Ovary (tissue), 9 donors: Measurements from ENCODE around the gene TRAF5. TPM values are rescaled to one million over a fixed set of nuclear protein-coding genes. Genes with fewer than 3 reads are reported as not detected.

Experiments used
- DNase-seq, 5 donors: peaks; one replicate each; pipeline ENCODE4 v3.0.0-alpha.2; 2019 to 2020
- H3K27ac ChIP-seq, 2 donors: fragments of 200-600 bp; one replicate each; pipeline versions ENCODE4 v1.5.1 to v1.8.0; 2019 to 2022
- H3K27me3 ChIP-seq: fragments of 200-600 bp; one replicate; pipeline ENCODE4 v1.8.0; 2022
- H3K36me3 ChIP-seq: fragments of 200-600 bp; sonication (generic); one replicate; pipeline ENCODE4 v1.5.1; 2019
- H3K4me1 ChIP-seq: one replicate; pipeline ENCODE4 v1.8.1; 2013; ENCODE audit warnings: mild to moderate bottlenecking, moderate library complexity; ENCODE audit not compliant: insufficient read depth
- H3K4me3 ChIP-seq: fragments of 200-600 bp; sonication (generic); one replicate; pipeline ENCODE4 v1.5.1; 2017
- H3K9me3 ChIP-seq, 2 donors: fragments of 200-600 bp in 1 of 2; sonication (generic) in 1 of 2; one replicate each; pipeline versions ENCODE4 v1.5.1 to v1.8.1; 2013 to 2019; ENCODE audit warnings: mild to moderate bottlenecking in 1 of 2, moderate library complexity in 1 of 2
- EP300 ChIP-seq: sonication (generic); formaldehyde crosslinking; IDR thresholded peaks from one replicate; pipeline ENCODE4 v1.6.1; 2017; ENCODE audit warnings: antibody characterized with exemption
- POLR2A ChIP-seq: fragments of 450-650 bp; IDR thresholded peaks from one replicate; pipeline ENCODE4 v1.6.1; 2017; ENCODE audit warnings: antibody characterized with exemption, mild to moderate bottlenecking, moderate library complexity
- WGBS, 3 donors: extraction: QIAGEN DNeasy Blood & Tissue Kit in 1 of 3; methylation state at CpG; one replicate each; pipeline versions ENCODE4 v1.1.5 to v1.1.7; 2013 to 2017; 5-methylcytosine and 5-hydroxymethylcytosine counted together
- intact Hi-C, 4 donors: fragments of 100-400 bp; cut with DNase I; formaldehyde crosslinking; loops; one replicate each; pipeline versions ENCODE4 v1.11.0 to v1.15.1; 2022 to 2023
- polyA plus RNA-seq, 2 donors: library from polyadenylated mRNA; stranded (reverse); fragments of 200-250 nt in 1 of 2; fragments of 350-450 nt in 1 of 2; fragmentation: Illumina TruSeq in 1 of 2; extraction: RNeasy Lipid Tissue Mini Kit (QIAGEN cat#74804) in 1 of 2; gene quantifications; one replicate each; pipeline ENCODE4 v1.2.3, GENCODE V29; 2013 to 2014
- total RNA-seq, 7 donors: library from RNA; depleted of rRNA in 2 of 7; stranded (reverse); fragments of >200 nt in 2 of 7; fragmentation: NEBNext Ultra II Directional in 3 of 7; extraction: Animal tissue kit (Norgen Biotek cat#: 25700) in 3 of 7; gene quantifications; one replicate each; pipeline versions ENCODE4 v1.1.0 to v1.2.4, GENCODE V29; 2016 to 2023
- TF ChIP-seq, protein P1 (sequence below), 3 donors: fragments of 450-650 bp in 2 of 3; fragments of 200-600 bp in 1 of 3; IDR thresholded peaks; one replicate each; pipeline versions ENCODE4 v1.5.1 to v1.8.0; 2016 to 2022; ENCODE audit warnings: antibody characterized with exemption in 3 of 3, mild to moderate bottlenecking in 1 of 3
- donor health status: DM: no; HTN: no; CAD: no; lungs with moderate emphysema.
- donor health status: DM: no; HTN: no; CAD: no.
- donor health status: Bipolar disorder and iron deficiency.
- donor health status: DM: yes; HTN: yes; CAD: no.
- donor health status: DM: no; HTN: no; CAD: no.
- donor health status: DM: yes; HTN: yes; CAD: no.

TRAF5 gene
- total and polyA plus RNA-seq, 9 donors, result 6.1 to 23.2 (median 13.6) TPM

DNA sequence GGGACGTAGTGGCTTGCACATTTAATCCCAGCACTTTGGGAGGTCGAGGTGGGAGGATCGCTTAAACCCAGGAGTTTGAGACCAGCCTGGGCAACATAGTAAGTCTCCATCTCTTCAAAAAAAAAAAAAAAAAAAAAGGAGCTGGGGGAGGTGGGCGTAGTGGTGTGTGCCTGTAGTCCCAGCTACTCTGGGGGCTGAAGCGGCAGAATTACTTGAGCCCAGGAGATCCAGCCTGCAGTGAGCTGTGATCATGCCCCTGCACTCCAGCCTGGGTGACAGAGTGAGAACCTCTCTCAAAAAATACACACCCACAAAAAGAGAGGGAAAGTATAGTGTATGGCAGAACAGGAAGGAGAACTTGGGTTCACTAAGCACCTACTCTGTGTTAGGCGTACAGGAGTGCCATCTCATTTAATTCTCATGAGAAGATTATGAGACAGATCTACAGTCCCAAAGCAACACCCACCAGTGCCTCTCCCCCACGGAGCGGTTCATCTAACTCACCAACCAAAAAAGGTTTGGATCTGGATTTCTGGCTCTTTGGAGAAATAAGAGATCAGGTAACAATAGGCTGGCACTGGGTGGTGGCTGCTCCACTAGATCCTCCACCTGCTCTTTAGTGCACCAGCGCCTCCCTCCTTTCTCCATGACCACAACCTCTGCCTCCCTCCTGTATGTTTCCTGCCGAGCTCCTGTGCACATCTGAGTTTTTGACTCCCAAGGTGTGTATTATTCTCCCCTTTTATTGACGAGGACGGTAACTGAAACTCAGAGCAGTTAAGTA lies 1.4 kb upstream of the TRAF5 start:
- TF ChIP-seq EP300 (no peak), POLR2A (no peak)
- TF ChIP-seq, protein P1, sequence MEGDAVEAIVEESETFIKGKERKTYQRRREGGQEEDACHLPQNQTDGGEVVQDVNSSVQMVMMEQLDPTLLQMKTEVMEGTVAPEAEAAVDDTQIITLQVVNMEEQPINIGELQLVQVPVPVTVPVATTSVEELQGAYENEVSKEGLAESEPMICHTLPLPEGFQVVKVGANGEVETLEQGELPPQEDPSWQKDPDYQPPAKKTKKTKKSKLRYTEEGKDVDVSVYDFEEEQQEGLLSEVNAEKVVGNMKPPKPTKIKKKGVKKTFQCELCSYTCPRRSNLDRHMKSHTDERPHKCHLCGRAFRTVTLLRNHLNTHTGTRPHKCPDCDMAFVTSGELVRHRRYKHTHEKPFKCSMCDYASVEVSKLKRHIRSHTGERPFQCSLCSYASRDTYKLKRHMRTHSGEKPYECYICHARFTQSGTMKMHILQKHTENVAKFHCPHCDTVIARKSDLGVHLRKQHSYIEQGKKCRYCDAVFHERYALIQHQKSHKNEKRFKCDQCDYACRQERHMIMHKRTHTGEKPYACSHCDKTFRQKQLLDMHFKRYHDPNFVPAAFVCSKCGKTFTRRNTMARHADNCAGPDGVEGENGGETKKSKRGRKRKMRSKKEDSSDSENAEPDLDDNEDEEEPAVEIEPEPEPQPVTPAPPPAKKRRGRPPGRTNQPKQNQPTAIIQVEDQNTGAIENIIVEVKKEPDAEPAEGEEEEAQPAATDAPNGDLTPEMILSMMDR (IDR thresholded peaks at IDR 0.05), result no peak
- intact Hi-C loops, result loop anchor here in 2 of 4 donors (5.0 to 10.0 kb wide), 2 partner anchors 52 to 330 kb away; no protein-coding TSS in a partner anchor
- no peak overlapping the region for H3K27ac ChIP-seq
- H3K9me3 ChIP-seq, result no peaks in the 10 kb centered on the region
- no peak overlapping the region for H3K4me3 ChIP-seq
- WGBS, 3 donors, result 79 to 85% (median 85%) methylated on average over 12 of the region's 12 CpGs
- peaks cover 9% of the 10 kb centered on the region for H3K4me1 ChIP-seq
- DNase-seq, result no peak
- no peaks in the 10 kb centered on the region for H3K36me3 ChIP-seq
- H3K27me3 ChIP-seq, result no peaks in the 10 kb centered on the region

DNA sequence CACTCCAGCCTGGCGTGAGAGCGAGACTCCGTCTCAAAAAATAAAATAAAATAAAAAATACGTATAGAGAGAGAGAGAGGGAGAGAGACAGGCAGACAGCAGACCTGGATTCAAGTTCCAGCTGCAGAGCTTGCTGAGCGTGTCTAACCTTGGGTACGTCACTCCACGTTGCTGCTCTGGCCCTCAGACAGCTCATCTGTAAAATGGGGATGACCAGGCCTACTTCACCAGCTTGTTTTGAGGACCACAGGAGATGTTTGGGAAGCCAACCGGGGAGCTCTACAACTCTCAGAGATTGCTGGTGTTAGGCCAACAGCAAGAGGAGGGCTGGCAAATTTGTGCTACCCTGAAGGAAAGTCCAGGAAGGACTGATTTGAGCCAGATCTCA lies 499 bp upstream of the TRAF5 start:
- no peak for TF ChIP-seq EP300
- TF ChIP-seq, protein P1 (IDR thresholded peaks at IDR 0.05), result no peak
- TF ChIP-seq POLR2A, result no peak
- Histone ChIP-seq H3K4me1 (peaks cover 9% of the 10 kb centered on the region), H3K27me3 (no peaks in the 10 kb centered on the region), H3K36me3 (no peaks in the 10 kb centered on the region), H3K9me3 (no peaks in the 10 kb centered on the region), H3K27ac (peak overlapping the region; percentile 58 to 68), H3K4me3 (peak overlapping the region; percentile 80)
- intact Hi-C loops, result loop anchor here in 2 of 4 donors (5.0 to 10.0 kb wide), 2 partner anchors 51 to 329 kb away; no protein-coding TSS in a partner anchor
- no peak for DNase-seq
- WGBS, 3 donors, result 77 to 82% (median 79%) methylated on average over 8 of the region's 8 CpGs

DNA sequence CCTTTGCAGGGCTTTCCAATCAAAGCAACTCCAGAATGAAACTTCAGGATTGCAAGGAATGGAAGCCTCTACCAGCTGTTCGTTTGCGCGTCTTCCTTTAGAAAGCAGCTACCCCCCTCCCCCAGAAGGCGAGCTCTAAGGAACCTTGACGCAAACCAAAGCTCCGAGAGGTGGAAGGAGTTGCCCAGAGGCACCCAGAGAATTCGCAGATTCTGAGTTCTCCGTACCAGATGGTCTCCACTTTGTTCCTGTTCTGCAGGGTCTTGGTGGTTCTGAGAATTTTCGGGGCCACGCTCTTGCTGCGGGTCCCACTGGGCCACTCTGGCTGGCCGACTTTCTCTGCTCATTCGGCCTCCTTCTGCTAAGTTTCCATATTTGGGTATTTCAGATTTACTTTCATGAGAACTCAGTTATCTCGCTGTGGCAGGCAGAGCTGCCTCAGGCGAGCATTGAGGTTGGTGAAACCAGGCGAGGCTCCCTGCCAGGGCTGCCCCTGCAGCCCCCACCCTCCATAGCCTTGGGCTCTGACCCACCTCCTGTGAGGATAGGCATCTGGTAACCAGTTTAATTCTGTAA lies 801 bp downstream of the TRAF5 start:
- intact Hi-C loops, result loop anchor here in 2 of 4 donors (5.0 to 10.0 kb wide), 2 partner anchors 50 to 327 kb away; no protein-coding TSS in a partner anchor
- Histone ChIP-seq H3K27me3 (no peaks in the 10 kb centered on the region), H3K4me3 (peak overlapping the region; percentile 80), H3K4me1 (peaks cover 13% of the 10 kb centered on the region), H3K27ac (peak overlapping the region in 1 of 2 donors; percentile 68), H3K36me3 (no peaks in the 10 kb centered on the region), H3K9me3 (no peaks in the 10 kb centered on the region)
- DNase-seq, result peak in 3 of 5 donors; percentile 36 to 44 (median 43)
- 0 to 1% (median 1%) methylated on average over 16 of the region's 16 CpGs for WGBS, 3 donors
- TF ChIP-seq, protein P1 (IDR thresholded peaks at IDR 0.05), result no peak
- TF ChIP-seq EP300, result no peak
- no peak for TF ChIP-seq POLR2A

DNA sequence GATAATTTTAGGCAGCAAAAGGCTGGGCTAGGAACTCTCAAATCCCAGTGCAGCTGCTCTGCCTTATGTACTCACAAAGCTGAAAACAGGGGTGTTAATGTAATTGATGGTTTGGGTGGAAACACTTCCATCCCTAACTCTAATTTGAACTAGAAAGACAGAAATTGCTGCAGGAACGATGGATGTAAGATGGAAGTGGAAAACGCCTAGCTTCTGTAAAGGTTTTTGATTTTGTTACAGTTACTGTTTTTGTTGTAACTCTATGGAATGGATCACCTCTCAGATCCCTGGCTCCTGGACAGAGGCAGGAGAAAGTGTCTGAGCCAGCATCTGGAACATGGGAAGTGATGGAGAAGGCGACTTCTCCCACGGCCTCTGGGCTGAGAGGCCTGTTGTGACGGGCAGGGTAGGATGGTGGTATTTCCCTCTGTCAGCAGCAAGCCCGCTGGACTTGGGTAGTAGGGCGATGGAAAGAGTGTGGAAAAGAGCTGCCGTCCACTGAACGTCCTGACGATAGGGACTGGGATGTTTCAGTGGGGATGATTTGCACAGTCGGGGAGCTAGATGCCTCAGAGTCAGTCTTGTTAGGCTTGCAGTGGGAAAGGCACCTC lies 1.6 kb downstream of the TRAF5 start:
- H3K4me3 ChIP-seq, result peak overlapping the region; percentile 80
- no peaks in the 10 kb centered on the region for H3K36me3 ChIP-seq
- DNase-seq, result no peak
- intact Hi-C loops, result loop anchor here in 2 of 4 donors (5.0 to 10.0 kb wide), 2 partner anchors 49 to 327 kb away; no protein-coding TSS in a partner anchor
- peaks cover 13% of the 10 kb centered on the region for H3K4me1 ChIP-seq
- 86 to 89% (median 88%) methylated on average over 11 of the region's 11 CpGs for WGBS, 3 donors
- H3K27me3 ChIP-seq, result no peaks in the 10 kb centered on the region
- H3K27ac ChIP-seq, result no peak overlapping the region
- no peaks in the 10 kb centered on the region for H3K9me3 ChIP-seq
- TF ChIP-seq EP300 (no peak), POLR2A (no peak)
- TF ChIP-seq, protein P1 (IDR thresholded peaks at IDR 0.05), result no peak
